GM23248 (cell line): Measurements from ENCODE around the gene SF3B6.

ENCODE experiments used
- EZH2 ChIP-seq: fragments of 200-600 bp; sonication (generic); IDR thresholded peaks from 2 replicates; pipeline ENCODE4 v1.6.1; 2018; ENCODE audit warnings: antibody characterized with exemption, mild to moderate bottlenecking; ENCODE audit not compliant: insufficient read depth, poor library complexity, severe bottlenecking
- EZH2phosphoT487 ChIP-seq: fragments of 200-600 bp; sonication (generic); IDR thresholded peaks from 2 replicates; pipeline ENCODE4 v1.6.1; 2018; ENCODE audit warnings: antibody characterized with exemption, moderate library complexity, mild to moderate bottlenecking, low read depth; ENCODE audit not compliant: insufficient read depth

DNA sequence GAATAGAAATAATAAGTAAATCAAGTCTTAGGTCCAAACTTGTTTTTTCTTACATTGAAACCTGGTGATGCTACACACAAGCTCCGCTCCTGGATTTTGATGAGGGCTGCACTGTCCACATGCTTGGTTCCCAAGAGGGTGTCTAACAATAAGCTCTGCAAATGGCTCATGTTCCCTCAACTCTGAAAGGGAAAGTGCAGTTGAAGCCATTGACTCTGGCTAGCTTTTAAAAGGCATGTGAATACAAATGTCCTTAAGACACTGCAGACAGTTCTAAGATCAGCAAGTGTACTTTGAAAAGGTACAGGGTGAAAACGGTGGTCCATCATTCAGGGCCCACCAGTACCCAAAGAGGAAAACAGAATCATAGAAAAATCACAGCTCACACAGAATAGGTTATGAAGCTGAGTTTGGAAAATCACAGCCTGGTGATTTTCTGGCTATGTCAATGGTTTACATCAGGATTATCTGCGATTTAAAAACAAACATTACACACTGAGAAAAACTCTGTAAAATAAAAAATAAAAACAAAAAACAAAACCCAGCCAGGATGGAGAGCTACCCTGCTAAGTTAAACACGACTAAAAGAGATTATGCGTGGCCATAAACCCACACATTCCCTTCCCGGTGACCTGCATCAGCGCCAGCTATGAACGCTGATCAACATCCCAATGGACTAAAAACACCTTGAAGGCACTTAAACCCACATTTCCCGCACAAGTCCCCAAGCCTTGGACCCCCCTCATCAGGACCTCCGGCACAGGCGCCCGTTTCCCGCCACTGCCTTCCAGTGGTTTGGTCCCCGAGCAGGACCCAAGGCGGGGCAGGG, 46.5 kb upstream of the SF3B6 start:
- TF ChIP-seq EZH2phosphoT487 = no peak
- TF ChIP-seq EZH2 = no peak
